OCI-LY1 (cell line): ENCODE results near the gene BMP6.

Source experiments
- H2AFZ ChIP-seq: fragments of 200-600 bp; sonication (generic), shearing (Covaris generic); 2 replicates; pipeline ENCODE4 v1.6.0; 2014; ENCODE audit warnings: antibody characterized with exemption, mild to moderate bottlenecking, low read length
- H3F3A ChIP-seq: fragments of 200-600 bp; sonication (generic), shearing (Covaris generic); 2 replicates; pipeline ENCODE4 v1.6.0; 2014; ENCODE audit warnings: mild to moderate bottlenecking, antibody characterized with exemption, low read length, moderate library complexity; ENCODE audit not compliant: insufficient read depth
- H3K27ac ChIP-seq: fragments of 200-600 bp; sonication (generic); 2 replicates; pipeline ENCODE4 v1.5.1; 2014; ENCODE audit warnings: low read length, mixed run types, mild to moderate bottlenecking, low read depth; ENCODE audit not compliant: poor library complexity, severe bottlenecking
- H3K27me3 ChIP-seq: fragments of 200-600 bp; sonication (generic); 2 replicates; pipeline ENCODE4 v1.6.0; 2014; ENCODE audit warnings: antibody characterized with exemption, mild to moderate bottlenecking, low read length, moderate library complexity; ENCODE audit not compliant: insufficient read depth
- H3K36me3 ChIP-seq: fragments of 200-600 bp; sonication (generic); 2 replicates; pipeline ENCODE4 v1.6.1; 2014; ENCODE audit warnings: mild to moderate bottlenecking, antibody characterized with exemption, low read length, moderate library complexity, mixed read lengths; ENCODE audit not compliant: insufficient read depth
- H3K4me1 ChIP-seq: fragments of 200-600 bp; sonication (generic); 2 replicates; pipeline ENCODE4 v1.5.1; 2014; ENCODE audit warnings: mild to moderate bottlenecking, low read length, moderate library complexity; ENCODE audit not compliant: insufficient read depth, severe bottlenecking
- H3K4me2 ChIP-seq: fragments of 200-600 bp; sonication (generic), shearing (Covaris generic); 2 replicates; pipeline ENCODE4 v1.6.1; 2014; ENCODE audit warnings: low read length
- H3K4me3 ChIP-seq: fragments of 200-600 bp; sonication (generic); 2 replicates; pipeline ENCODE4 v1.5.1; 2014; ENCODE audit warnings: low read length, low read depth, mild to moderate bottlenecking, mixed read lengths; ENCODE audit not compliant: poor library complexity, severe bottlenecking
- H3K79me2 ChIP-seq: fragments of 200-600 bp; shearing (Covaris generic); 2 replicates; pipeline ENCODE4 v1.6.1; 2016; ENCODE audit warnings: mixed run types, low read length, mixed read lengths; ENCODE audit not compliant: insufficient read depth
- H3K9ac ChIP-seq: fragments of 200-600 bp; sonication (generic), shearing (Covaris generic); 2 replicates; pipeline ENCODE4 v1.6.1; 2014; ENCODE audit warnings: mild to moderate bottlenecking, low read length, mixed read lengths
- H3K9me2 ChIP-seq: fragments of 200-600 bp; sonication (generic), shearing (Covaris generic); 2 replicates; pipeline ENCODE4 v1.6.1; 2014; ENCODE audit warnings: low read depth, mild to moderate bottlenecking, low read length, mixed read lengths
- H3K9me3 ChIP-seq: fragments of 200-600 bp; shearing (Covaris generic); 2 replicates; pipeline ENCODE4 v1.6.1; 2014; ENCODE audit warnings: low read length, mixed read lengths
- H4K20me1 ChIP-seq: fragments of 200-600 bp; sonication (generic), shearing (Covaris generic); 2 replicates; pipeline ENCODE4 v1.6.0; 2016; ENCODE audit warnings: mild to moderate bottlenecking, low read length; ENCODE audit not compliant: insufficient read depth
- CTCF ChIP-seq: fragments of 200-600 bp; sonication (generic), shearing (Covaris generic); IDR thresholded peaks from 2 replicates; pipeline ENCODE4 v1.5.1; 2017; ENCODE audit warnings: mild to moderate bottlenecking, antibody characterized with exemption, low read length, moderate library complexity, mixed read lengths
- EZH2 ChIP-seq: fragments of 200-600 bp; sonication (generic), shearing (Covaris generic); IDR thresholded peaks from 2 replicates; pipeline ENCODE4 v1.8.0; 2017; ENCODE audit warnings: borderline replicate concordance, mixed run types, mild to moderate bottlenecking, antibody characterized with exemption, low read length, moderate library complexity, mixed read lengths

BMP6 gene

GRCh38 chr6:7706269-7706668, 19.6 kb upstream of the BMP6 start:
- Histone ChIP-seq H2AFZ (no peak overlapping the region), H3K36me3 (no peaks in the 10 kb centered on the region), H3K4me2 (no peak overlapping the region), H3K9me3 (no peaks in the 10 kb centered on the region), H4K20me1 (no peaks in the 10 kb centered on the region), H3K4me1 (no peaks in the 10 kb centered on the region), H3K4me3 (no peak overlapping the region), H3K9me2 (no peaks in the 10 kb centered on the region), H3K27me3 (peaks cover 3% of the 10 kb centered on the region; the same call in 1 of the 2 replicates), H3K27ac (no peak overlapping the region), H3K79me2 (no peaks in the 10 kb centered on the region), H3K9ac (no peak overlapping the region), H3F3A (no peaks in the 10 kb centered on the region)
- TF ChIP-seq CTCF = no peak

GRCh38 chr6:7707787-7708186, 18.1 kb upstream of the BMP6 start:
- H3K4me1 ChIP-seq = no peaks in the 10 kb centered on the region
- no peaks in the 10 kb centered on the region for H3K79me2 ChIP-seq
- H3K4me2 ChIP-seq = no peak overlapping the region
- no peak overlapping the region for H3K27ac ChIP-seq
- H4K20me1 ChIP-seq = no peaks in the 10 kb centered on the region
- no peaks in the 10 kb centered on the region for H3F3A ChIP-seq
- TF ChIP-seq CTCF = no peak
- H3K9me3 ChIP-seq = no peaks in the 10 kb centered on the region
- no peak overlapping the region for H3K4me3 ChIP-seq
- H2AFZ ChIP-seq = no peak overlapping the region
- H3K9ac ChIP-seq = no peak overlapping the region
- H3K36me3 ChIP-seq = no peaks in the 10 kb centered on the region
- peaks cover 3% of the 10 kb centered on the region; the same call in 1 of the 2 replicates for H3K27me3 ChIP-seq
- H3K9me2 ChIP-seq = no peaks in the 10 kb centered on the region

GRCh38 chr6:7719364-7719850, 6.5 kb upstream of the BMP6 start:
- no peak overlapping the region for H2AFZ ChIP-seq
- no peaks in the 10 kb centered on the region for H3F3A ChIP-seq
- no peak overlapping the region for H3K4me3 ChIP-seq
- no peaks in the 10 kb centered on the region for H3K9me2 ChIP-seq
- no peaks in the 10 kb centered on the region for H3K36me3 ChIP-seq
- TF ChIP-seq CTCF = no peak
- no peak for TF ChIP-seq EZH2
- H3K27me3 ChIP-seq = no peaks in the 10 kb centered on the region
- no peaks in the 10 kb centered on the region for H4K20me1 ChIP-seq
- no peaks in the 10 kb centered on the region for H3K4me1 ChIP-seq
- H3K79me2 ChIP-seq = no peaks in the 10 kb centered on the region
- no peak overlapping the region for H3K9ac ChIP-seq
- H3K9me3 ChIP-seq = peaks cover 2% of the 10 kb centered on the region; the same call in 1 of the 2 replicates
- no peak overlapping the region for H3K4me2 ChIP-seq
- no peak overlapping the region for H3K27ac ChIP-seq
